Sigmoid colon (tissue), 4 donors: ENCODE results near the gene GIMAP8.

Experiments used
- CTCF ChIP-seq, 4 experiments: fragments of 450-650 bp in 3 of 4; fragments of 200-600 bp in 1 of 4; IDR thresholded peaks; one replicate each; pipeline ENCODE4 v1.5.1; 2016 to 2019; ENCODE audit warnings: antibody characterized with exemption in 4 of 4, mild to moderate bottlenecking in 3 of 4, moderate library complexity in 2 of 4
- EP300 ChIP-seq, 4 donors: sonication (generic); formaldehyde crosslinking; IDR thresholded peaks; one replicate each; pipeline ENCODE4 v1.6.1; 2017; ENCODE audit warnings: antibody characterized with exemption in 4 of 4
- POLR2A ChIP-seq, 2 donors: fragments of 450-650 bp; IDR thresholded peaks; one replicate each; pipeline ENCODE4 v1.6.1; 2016; ENCODE audit warnings: antibody characterized with exemption in 2 of 2, mild to moderate bottlenecking in 2 of 2, moderate library complexity in 2 of 2
- POLR2AphosphoS5 ChIP-seq, 4 donors: sonication (generic); formaldehyde crosslinking; IDR thresholded peaks; one replicate each; pipeline ENCODE4 v1.6.1; 2017; ENCODE audit warnings: antibody characterized with exemption in 4 of 4

GRCh38 chr7:150412016-150412415 lies 38.4 kb upstream of the GIMAP8 start:
- TF ChIP-seq CTCF (IDR thresholded peaks at IDR 0.05) (no peak), POLR2A (IDR thresholded peaks at IDR 0.05) (no peak), EP300 (IDR thresholded peaks at IDR 0.05) (no peak), POLR2AphosphoS5 (IDR thresholded peaks at IDR 0.05) (no peak)
